GM18508 (cell line): ENCODE data around the gene CRLF1.
"Not testable (repeated sequence)": the region's sequence is repeated elsewhere in the genome, so short reads cannot be mapped to it uniquely, and the experiment has no call there.

Experiments
- ATAC-seq: cut with Tn5 transposase; IDR thresholded peaks from one replicate; pipeline ENCODE4 v1.9.1; 2021; ENCODE audit warnings: moderate number of reproducible peaks; ENCODE audit not compliant: insufficient read depth, unreplicated experiment

Gene CRLF1

DNA sequence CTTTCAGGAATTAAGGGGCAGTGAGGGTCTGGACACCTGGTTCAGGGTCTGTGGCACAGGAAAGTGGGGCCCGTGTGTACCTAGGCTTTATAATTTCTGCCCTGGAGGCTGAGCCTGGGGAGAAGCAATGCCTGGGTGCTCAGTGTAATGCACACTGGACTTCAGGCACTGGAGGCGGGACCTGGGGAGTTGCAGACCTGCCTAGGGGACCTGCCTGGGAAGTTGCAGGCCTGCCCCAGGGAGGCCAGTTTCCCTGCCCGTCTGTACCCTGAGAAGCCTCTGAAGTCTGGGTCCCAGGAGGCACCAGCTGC, 3.6 kb upstream of the CRLF1 start:
- no peak for ATAC-seq

DNA sequence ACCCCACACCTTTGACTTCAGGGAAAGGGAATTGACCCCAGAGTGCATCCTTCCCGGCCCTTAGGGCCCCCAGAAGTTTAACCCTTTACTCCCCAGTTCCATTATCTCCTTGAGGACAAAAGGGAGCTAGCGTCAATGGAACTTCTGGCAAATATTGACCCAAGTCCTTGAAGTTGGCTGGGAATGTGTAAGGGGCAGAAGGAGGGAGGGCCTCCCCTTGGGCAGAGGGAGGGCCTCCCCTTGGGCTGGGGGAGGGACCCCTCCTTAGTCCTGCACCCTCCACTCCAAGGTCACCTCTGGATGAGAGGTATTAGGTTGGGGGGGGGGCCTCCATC, 3.1 kb upstream of the CRLF1 start:
- no peak for ATAC-seq

DNA sequence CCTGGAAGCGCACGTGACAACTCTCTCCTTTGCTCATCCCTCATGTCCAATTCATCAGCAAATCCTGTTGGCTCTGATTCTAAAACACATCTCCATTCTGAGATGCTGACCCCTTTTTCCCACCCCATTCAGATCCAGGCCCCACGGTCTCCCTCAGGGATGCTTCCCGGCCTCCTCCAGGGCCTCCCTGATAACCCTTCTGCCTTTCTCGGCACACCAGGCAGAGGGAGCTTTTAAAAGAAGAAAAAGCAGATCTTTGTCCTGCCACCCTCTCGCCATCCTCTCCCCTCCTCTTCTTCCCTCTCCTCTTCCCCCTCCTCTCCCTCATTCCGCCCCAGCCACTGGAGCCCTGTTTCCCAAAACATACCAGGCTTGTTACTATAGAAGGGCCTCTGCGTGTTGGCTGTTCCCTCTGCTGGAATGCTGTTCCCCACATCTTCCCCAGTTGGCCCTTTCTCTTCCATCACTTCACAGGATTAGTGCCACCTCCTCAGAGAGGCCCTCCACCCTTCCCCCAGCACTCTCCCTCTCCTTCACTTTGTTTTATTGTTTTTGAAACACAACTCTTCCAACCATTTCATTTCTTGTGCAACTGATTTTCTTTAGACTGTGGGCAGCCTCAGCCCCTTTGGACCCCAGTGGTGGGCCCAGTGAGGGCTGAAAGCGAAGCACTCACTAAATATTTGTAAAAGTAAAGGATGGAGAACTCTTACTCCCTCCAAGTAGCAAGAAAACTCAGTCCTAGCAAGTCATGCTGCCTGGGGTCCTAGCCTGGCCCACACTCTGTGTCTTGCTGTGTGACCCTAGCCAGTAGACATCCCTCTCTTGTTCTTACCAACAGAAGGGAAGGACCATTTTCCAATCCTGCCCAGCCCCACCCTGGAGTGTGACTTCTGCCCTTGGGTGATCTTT, 2.5 kb upstream of the CRLF1 start:
- ATAC-seq, result no peak

DNA sequence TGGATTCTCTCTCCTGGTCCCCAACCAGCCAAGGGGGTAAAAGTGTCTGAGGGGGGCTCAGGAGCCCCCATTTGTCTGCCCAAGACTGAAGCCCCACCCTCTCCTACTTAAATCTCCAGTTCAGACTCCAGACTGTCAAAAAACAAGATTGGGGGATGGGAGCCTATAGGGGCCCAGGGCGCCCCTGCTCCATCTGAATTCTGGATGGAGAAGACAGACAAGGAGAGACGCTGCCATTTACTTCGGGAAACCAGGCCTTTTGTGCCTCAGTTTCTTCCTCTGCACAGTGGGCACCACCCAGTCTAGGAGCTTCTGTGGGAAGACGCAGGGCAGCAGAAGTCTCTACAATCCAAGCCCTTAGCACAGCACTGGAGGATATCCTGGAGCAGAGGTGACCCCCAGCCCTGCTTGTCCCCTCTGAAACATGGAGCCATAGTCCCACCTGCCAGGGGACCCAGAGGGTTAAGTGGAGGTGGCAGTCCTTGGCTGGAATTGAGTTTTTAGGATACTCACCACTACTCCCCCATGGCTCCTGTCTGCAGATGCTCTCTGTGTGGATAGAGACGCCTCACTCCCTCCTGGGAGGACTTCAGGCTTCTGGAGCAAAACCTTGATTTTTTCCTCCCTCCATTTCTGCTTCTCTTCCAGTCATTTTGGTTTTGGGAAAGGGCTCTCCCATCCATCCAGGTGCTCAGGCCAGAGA, 1.7 kb upstream of the CRLF1 start:
- ATAC-seq, result no peak

DNA sequence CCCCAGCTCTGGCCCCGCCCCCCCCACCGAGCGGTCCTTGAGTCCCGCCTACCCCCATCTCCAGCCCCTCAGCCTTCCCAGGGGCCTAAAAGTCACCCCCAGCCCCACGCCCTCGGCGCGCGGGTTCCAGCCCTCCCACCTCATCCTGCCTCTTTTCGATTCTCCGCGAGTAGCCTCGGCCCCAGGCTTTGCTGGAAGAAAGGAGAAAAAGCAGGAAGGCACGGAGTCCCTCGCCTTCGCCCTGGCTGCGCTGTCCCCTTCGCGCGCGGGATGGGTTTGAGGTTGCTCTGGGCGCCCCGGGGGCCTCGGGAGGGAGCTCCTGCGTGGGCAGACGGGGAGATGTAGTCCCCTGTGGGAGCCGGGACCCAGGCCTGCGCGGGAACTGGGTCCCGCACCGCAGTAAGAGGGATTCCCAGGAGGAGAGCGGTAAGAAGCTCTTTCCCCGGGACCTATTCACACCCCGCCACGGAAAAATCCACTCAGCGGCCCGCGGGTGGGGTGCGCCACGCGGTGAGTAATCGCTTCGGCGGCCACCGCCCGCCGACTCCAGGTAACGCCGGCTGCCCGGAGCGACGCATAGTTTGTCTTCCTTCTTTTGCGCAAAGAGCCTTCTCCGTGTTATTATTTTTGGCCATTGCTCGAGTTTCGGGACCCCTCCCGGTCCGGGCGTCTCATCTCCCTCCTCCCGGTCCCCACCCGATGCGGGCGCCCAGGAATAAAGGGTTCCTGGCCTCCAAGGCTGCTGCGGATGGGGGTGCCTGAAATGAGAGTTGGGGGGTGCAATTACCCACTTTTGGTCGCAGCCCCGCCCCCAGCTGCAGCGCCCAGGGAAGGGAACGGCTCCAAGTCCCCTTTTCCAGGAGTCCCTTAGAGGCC, 865 bp upstream of the CRLF1 start:
- no peak for ATAC-seq

DNA sequence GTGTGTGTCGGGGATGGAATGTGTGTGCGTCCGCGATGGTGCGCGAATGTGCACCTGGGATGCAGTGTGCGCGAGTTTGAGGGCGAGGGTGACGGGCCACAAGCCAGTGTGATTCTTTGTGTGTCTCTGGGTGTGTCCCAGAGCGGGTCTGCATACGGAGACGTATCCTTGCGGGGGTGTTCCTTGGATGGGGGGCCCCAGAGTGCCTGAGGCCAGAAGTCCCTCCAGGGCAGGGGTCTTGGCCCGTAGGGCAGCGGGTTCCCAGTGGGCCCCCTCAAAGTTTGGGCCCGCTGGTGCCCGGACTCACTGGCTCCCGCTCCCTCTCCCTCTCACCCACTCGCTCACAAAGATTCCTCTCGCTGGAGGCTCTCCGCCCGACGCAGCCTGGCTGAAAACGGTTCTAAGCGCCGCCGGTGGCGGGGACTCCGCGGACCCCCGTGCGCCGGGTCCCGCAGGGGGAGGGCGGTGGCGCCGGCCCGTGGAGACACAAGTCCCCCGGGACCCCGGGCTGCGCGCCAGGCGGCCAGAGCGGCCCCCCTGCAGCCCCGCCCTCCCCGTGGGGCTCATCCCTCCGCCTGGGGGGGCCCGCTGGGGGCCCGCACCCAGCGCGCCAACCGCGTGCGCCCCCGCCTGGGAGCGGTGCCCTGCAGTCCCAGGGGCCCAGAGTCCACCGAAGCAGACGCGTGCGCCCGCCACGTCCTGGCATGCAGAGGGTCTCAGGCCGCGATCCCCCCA, 886 bp downstream of the CRLF1 start:
- no peak for ATAC-seq

DNA sequence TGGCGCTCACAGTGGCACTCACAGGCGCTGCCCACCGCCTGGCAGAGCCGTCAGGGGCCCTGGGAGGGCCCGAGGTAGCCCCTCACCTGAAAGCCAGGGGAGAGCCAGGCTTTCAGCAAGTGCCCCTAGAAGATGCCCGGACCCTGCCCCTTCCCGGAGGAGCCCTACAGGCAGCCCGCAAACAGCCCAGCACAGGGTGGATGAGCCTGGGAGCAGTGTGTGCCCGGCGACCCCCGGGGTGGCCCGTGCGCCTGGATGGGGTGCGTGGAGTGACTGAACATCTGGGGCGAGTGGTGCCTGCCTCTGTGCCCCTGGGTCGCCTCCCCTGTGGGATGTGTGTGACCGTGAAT, 1.4 kb downstream of the CRLF1 start:
- no peak for ATAC-seq

DNA sequence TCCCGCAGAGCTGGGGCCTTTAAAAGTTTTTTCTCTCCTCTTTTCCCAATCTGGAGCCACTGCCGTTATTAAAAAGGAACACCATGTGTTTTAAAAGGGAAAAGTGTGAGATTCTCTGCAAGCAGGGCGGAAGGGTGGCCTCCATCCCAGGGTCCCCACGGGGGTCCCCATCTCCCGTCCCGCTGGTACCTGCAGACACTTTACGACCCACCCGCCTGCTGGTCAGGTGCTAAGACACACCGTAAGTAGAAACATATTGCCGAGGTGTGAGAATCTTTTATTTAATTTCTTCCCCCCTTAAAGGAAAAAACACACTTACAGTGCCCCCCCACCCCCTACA, 1.8 kb downstream of the CRLF1 start:
- no peak for ATAC-seq

DNA sequence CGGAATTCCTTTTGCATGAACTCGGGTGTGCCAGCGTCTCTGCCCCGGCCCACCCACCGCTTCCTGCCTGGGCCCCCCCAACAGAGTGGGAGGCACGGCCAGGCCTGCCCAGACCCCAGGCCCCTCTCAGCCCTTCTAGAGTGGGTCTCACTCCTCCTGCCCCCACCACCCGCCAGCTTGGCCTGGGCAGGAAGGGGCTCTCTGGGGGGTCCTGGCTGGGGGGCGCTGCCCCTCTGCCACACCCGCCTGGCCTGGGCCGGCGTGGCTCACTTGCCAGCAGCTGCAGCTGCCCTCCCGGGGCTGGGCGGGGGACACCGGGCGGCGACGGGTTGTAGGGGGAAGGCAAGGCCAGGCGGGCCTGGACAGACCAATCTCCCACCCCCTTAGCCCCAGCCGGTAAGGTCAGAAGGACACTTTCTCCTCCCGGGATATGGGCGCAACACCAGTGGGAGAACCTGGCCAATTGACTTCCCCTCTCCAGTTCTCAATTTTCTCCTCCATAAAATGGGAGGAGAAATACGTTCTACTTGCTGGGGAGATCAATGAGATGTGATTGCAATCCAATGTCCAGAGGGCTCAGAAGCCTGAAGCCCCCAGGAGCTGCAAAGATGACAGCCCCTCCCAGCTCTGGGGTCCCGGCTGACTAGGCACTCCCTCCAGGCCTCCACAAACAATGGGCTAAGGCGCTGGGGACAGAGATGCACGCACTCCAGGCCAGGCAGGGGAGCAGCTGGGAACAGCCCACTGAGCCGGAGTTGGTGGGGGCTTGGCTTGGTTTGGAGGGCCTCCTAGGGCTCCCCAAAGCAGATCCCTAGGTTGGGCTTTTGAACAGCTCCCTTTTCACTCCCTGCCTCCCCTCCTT, 2.4 kb downstream of the CRLF1 start:
- ATAC-seq, result no peak

DNA sequence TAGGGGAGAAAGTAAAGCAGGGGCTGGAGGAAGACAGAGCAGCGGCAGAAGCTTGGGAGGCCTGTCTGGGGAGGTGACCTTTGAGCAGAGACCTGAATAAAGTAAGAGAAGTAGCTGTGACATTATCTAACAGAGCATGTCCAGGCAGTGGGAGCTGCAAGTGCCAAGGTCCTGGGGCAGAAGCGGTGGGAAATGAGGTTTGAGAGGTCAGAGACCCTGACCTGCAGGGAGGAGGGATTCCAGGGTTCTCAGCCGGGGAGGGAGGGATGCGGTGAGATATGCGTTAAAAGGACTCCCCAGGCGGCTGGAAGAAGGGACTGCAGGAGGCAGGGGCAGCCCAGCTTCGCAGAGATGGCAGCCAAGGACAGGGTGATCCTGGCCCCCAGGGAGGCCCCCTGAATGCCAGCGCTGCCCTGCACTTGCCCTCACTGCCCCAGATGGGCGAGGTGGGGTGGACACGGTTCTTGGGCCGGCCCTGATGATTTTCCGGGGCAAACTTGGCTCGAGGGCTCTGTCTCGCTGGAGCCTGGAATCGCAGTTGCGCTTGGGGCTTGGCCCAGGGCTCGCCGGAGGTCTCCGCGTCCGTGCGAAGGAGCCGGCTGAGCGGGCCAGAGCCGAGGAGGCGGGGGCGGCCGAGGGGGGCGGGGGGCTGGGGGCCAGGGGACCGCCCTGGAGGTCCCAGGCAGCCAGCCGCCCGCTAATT, 3.2 kb downstream of the CRLF1 start:
- no peak for ATAC-seq

DNA sequence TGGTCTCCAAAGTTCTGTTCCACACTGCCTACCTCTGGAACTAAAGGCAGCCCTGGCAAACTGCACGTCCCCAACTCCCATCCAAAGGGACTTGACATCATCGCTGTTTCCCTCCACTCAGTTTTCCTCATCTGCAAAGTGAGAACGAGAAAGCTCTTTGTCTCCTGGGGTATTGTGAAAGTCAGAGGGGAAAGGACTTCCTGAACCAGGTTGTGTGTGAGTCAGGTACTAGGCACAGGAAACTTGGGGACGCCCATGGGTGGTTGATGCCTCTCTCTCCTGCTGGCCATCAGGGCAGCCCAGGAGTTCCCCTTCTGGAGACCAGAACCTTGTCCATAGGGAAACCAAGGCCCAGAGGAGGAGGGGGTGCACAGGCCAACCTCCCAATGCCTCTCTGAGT, 4.7 kb downstream of the CRLF1 start:
- no peak for ATAC-seq

DNA sequence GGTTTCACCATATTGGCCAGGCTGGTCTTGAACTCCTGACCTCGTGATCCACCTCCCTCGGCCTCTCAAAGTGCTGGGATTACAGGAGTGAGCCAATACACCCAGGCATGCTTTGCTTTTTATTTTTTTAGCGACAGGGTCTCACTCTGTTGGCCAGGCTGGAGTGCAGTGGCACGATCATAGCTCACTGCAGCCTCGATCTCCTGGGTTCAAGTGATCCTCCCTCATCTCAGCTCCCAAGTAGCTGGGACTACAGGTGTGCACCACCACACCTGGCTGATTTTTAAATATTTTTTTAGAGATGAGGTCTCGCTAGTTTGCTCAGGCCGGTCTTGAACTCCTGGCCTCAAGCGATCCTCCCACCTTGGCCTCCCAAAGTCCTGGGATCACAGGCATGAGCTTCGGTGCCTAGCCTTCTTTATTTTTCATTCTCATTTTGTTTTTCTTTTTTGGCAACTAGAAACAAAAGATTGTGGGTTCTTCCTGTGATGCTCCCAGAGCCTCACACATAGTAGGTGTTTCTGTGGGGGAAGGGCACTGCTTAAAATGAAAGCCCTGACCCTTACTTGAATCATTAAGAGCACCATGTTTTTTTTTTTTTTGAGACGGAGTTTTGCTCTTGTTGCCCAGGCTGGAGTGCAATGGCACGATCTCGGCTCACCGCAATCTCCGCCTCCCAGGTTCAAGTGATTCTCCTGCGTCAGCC, 5.8 kb downstream of the CRLF1 start:
- ATAC-seq, result not testable (repeated sequence)

DNA sequence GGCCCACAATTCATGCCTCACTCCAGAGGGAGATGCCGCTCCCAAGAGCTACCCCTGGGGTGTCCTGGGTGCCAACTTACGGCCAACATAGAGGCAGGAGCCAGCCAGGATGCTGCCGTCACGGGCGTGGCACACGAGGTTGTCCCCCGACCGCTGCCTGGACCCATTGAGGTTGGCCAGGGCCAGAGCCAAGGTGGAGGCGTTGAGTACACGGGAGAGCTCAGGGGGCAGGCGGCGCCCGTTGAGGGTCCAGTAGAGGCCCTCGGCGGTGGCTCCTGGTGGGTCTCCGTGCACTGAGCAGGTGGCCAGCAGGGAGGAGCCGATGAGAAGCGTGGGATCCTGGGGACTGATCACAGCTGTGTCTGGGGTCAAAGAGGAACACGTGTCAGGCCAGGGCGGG, 7.1 kb downstream of the CRLF1 start:
- no peak for ATAC-seq

DNA sequence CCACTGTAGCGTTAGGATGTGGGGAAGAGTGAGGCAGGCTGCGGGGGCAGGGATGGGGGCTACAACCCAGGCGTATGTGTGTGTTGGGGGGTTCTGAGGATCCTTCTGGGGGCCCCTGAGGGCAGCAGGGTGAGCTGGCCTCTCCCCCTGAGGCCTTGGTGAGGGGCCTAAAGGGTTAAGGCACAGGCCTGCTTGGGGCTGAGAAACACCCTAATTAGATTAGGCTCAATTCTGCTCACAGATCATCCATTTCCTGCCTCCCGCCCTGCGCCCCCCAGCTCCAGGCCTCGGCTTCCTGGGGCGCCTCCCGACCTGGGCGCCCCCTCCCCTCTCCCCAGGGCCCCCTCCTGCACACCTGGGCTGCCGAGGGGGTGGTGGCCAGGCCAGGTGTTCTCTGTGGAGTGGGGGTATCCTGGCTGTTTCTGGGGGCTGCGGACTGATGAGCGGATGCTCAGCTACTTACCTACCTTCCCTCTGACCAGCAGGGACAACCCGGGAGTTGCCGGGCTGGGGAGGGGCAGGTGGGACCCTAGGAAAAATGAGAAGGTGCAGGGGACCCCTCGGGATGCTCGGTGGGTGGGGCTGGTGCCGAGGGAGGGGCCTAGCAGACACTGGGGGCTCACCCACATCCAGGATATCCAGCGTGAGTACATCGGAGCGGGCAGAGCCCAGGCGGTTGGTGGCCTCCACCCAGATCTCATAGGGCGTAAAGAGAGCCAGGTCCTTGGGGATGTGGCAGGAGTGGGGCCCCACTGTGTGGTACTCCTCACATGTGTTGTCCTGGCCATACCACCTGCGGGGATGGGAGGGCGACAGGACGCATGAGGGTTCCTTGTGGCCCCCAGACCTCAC, 8.6 kb downstream of the CRLF1 start:
- no peak for ATAC-seq

DNA sequence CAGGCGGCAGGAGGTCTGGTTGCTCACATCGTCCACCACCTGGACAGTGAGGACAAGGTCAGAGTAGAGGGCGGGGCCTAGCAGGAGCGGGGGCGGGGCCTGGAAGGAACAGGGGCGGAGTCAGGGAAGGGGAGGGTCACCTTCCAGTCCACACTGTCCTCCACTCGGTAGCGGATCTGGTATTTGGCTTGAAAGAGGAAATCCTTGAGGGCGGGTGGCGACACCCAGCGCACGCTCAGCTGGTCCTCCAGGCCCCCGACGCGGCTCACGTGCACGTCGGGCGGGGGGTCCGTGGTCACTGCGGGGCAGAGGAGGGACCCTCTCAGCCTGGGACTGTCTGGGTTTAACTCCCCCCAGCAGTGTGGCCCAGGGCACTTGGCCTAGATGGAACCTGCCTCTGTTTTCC, 9.8 kb downstream of the CRLF1 start:
- no peak for ATAC-seq

DNA sequence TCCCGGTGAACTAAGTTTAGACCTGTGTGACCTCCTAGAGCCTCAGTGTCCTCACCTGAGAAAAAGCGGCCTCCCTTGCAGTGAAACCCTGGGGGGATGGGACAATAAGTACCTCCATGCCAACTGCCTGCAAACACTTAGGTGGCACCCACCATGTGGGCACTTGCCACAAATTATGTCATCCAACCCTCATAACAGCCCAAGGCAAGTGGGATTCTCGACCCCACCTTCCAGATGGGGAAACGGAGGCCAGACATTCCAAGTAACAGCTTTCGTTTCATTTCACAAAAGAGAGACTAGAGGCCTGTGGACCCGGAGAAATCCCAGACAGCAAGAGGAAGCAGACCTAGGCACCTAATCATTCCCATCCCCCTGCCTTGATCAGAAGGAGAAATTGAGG, 11.1 kb downstream of the CRLF1 start:
- ATAC-seq, result no peak

DNA sequence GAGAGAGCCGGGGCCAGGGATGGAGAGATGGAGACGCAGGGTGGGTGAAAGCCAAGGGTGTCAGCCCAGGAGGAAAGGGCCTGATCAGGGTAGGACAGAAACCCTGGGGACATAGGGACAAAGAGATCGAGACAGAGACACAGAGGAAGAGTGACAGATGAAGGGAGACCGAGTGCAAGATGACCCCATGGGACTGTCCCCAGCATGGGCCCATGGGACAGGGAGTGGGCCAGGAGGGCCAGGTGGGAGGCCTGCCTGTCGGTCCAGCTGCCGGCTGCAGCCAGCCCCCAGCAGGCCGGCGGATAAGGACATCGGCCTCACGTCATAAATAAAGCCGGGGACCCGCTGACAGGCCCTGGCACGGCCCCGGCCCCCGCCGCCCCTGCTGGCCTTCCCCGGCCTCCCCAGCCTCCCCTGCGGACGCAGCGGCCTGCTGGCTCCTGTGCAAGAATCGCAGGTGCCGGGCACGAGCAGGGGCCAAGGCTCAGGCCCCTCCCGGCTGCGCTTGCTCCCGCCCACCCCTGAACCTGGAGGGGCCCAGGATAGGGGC, 11.7 kb downstream of the CRLF1 start:
- no peak for ATAC-seq
